H9 (cell line): ENCODE measurements around the gene B3GNT9. TPM values are rescaled to one million over a fixed set of nuclear protein-coding genes. Genes with fewer than 3 reads are reported as not detected.
A peak's percentile ranks its signal among the peaks of the same experiment; 100 is the strongest.

Experiments
- DNase-seq: peaks from one replicate; pipeline ENCODE4 v3.0.0-alpha.2; 2017
- H2AFZ ChIP-seq: one replicate; pipeline ENCODE4 v1.6.1; 2013; ENCODE audit warnings: mild to moderate bottlenecking, low read length, control low read depth, moderate library complexity
- H2AK5ac ChIP-seq: 2 replicates; pipeline ENCODE4 v1.6.1; 2013; ENCODE audit warnings: low read length, control low read depth, mixed read lengths; ENCODE audit not compliant: insufficient read length
- H2BK120ac ChIP-seq: one replicate; pipeline ENCODE4 v1.6.1; 2013; ENCODE audit warnings: low read depth, mild to moderate bottlenecking, low read length, control low read depth, inconsistent platforms; ENCODE audit not compliant: poor library complexity, severe bottlenecking
- H2BK12ac ChIP-seq: 2 replicates; pipeline ENCODE4 v1.6.1; 2013; ENCODE audit warnings: low read length, control low read depth, mixed read lengths, low read depth; ENCODE audit not compliant: insufficient read length
- H2BK15ac ChIP-seq: 2 replicates; pipeline ENCODE4 v1.6.1; 2013; ENCODE audit warnings: low read depth, low read length, control low read depth
- H2BK20ac ChIP-seq: one replicate; pipeline ENCODE4 v1.6.1; 2013; ENCODE audit warnings: low read depth, mild to moderate bottlenecking, low read length, control low read depth, inconsistent platforms; ENCODE audit not compliant: poor library complexity, severe bottlenecking
- H2BK5ac ChIP-seq: 2 replicates; pipeline ENCODE4 v1.6.1; 2013; ENCODE audit warnings: low read length, control low read depth, mixed read lengths; ENCODE audit not compliant: insufficient read length
- H3K14ac ChIP-seq: 2 replicates; pipeline ENCODE4 v1.6.1; 2013; ENCODE audit warnings: low read length, control low read depth; ENCODE audit not compliant: insufficient read depth
- H3K18ac ChIP-seq: 2 replicates; pipeline ENCODE4 v1.6.1; 2013; ENCODE audit warnings: low read depth, mild to moderate bottlenecking, mixed read lengths, low read length, control low read depth; ENCODE audit not compliant: insufficient read length
- H3K23ac ChIP-seq: 2 replicates; pipeline ENCODE4 v1.6.1; 2013; ENCODE audit warnings: low read length, control low read depth, mixed read lengths, low read depth; ENCODE audit not compliant: insufficient read length
- H3K23me2 ChIP-seq: 2 replicates; pipeline ENCODE4 v1.6.1; 2013; ENCODE audit warnings: low read depth, mild to moderate bottlenecking, mixed read lengths, low read length, control low read depth; ENCODE audit not compliant: insufficient read length, poor library complexity, severe bottlenecking
- H3K27ac ChIP-seq: 2 replicates; pipeline ENCODE4 v1.5.1; 2013; ENCODE audit warnings: low read length, control low read depth, mixed read lengths, low read depth; ENCODE audit not compliant: insufficient read length
- H3K27me3 ChIP-seq: 2 replicates; pipeline ENCODE4 v1.6.1; 2013; ENCODE audit warnings: low read length, control low read depth, inconsistent platforms; ENCODE audit not compliant: insufficient read depth
- H3K4ac ChIP-seq: 2 replicates; pipeline ENCODE4 v1.6.1; 2013; ENCODE audit warnings: low read depth, mild to moderate bottlenecking, control low read depth, inconsistent platforms, low read length, moderate library complexity
- H3K4me1 ChIP-seq: 2 replicates; pipeline ENCODE4 v1.6.1; 2013; ENCODE audit warnings: low read length, control low read depth, inconsistent platforms; ENCODE audit not compliant: insufficient read depth
- H3K4me2 ChIP-seq: 2 replicates; pipeline ENCODE4 v1.6.1; 2013; ENCODE audit warnings: low read length, control low read depth, mixed read lengths; ENCODE audit not compliant: insufficient read length, insufficient read depth
- H3K56ac ChIP-seq: 2 replicates; pipeline ENCODE4 v1.6.1; 2013; ENCODE audit warnings: low read depth, mild to moderate bottlenecking, mixed read lengths, low read length, control low read depth; ENCODE audit not compliant: insufficient read length
- H3K79me1 ChIP-seq: 2 replicates; pipeline ENCODE4 v1.6.1; 2013; ENCODE audit warnings: low read depth, mild to moderate bottlenecking, moderate library complexity, low read length, control low read depth, inconsistent platforms; ENCODE audit not compliant: insufficient read depth, poor library complexity, severe bottlenecking
- H3K79me2 ChIP-seq: 2 replicates; pipeline ENCODE4 v1.6.1; 2013; ENCODE audit warnings: low read length, control low read depth, inconsistent platforms; ENCODE audit not compliant: insufficient read depth
- H3K9ac ChIP-seq: 2 replicates; pipeline ENCODE4 v1.6.1; 2013; ENCODE audit warnings: low read length, control low read depth, mixed read lengths; ENCODE audit not compliant: insufficient read length; ENCODE audit errors: extremely low read depth
- H3K9me3 ChIP-seq: one replicate; pipeline ENCODE4 v1.6.1; 2013; ENCODE audit warnings: low read depth, low read length, inconsistent platforms; ENCODE audit not compliant: control insufficient read depth
- H3T11ph ChIP-seq: one replicate; pipeline ENCODE4 v1.6.1; 2013; ENCODE audit warnings: mild to moderate bottlenecking, low read length, control low read depth, inconsistent platforms
- H4K20me1 ChIP-seq: one replicate; pipeline ENCODE4 v1.6.1; 2013; ENCODE audit not compliant: control insufficient read depth, insufficient read length, insufficient read depth
- H4K5ac ChIP-seq: 2 replicates; pipeline ENCODE4 v1.6.1; 2013; ENCODE audit warnings: low read depth, mild to moderate bottlenecking, mixed read lengths, low read length, control low read depth; ENCODE audit not compliant: insufficient read length
- H4K8ac ChIP-seq: replicated peaks from 2 replicates; pipeline ENCODE4 v1.6.1; 2013; ENCODE audit warnings: low read length, control low read depth, mixed read lengths, low read depth; ENCODE audit not compliant: insufficient read length
- H4K91ac ChIP-seq: 2 replicates; pipeline ENCODE4 v1.6.1; 2013; ENCODE audit warnings: low read depth, mild to moderate bottlenecking, moderate library complexity, mixed read lengths, low read length, control low read depth; ENCODE audit not compliant: insufficient read length
- H3K27ac Mint-ChIP-seq, 3 experiments: 2 replicates in 2 of 3; 3 replicates in 1 of 3; pipeline ENCODE4 v1.8.0; 2020 to 2021; ENCODE audit warnings: mixed read lengths in 3 of 3, mild to moderate bottlenecking in 1 of 3, moderate library complexity in 1 of 3
- H3K27me3 Mint-ChIP-seq: 2 replicates; pipeline ENCODE4 v1.8.0; 2021; ENCODE audit warnings: low read depth, mild to moderate bottlenecking, moderate library complexity, mixed read lengths
- H3K36me3 Mint-ChIP-seq, 3 experiments: 2 replicates in 2 of 3; 3 replicates in 1 of 3; pipeline ENCODE4 v1.8.0; 2020 to 2021; ENCODE audit warnings: low read depth in 3 of 3, mixed read lengths in 3 of 3; ENCODE audit not compliant: insufficient read depth in 1 of 3
- H3K4me1 Mint-ChIP-seq, 2 experiments: 2 replicates each; pipeline ENCODE4 v1.8.0; 2020; ENCODE audit warnings: mixed read lengths in 2 of 2
- H3K4me3 Mint-ChIP-seq, 2 experiments: 2 replicates in 1 of 2; 3 replicates in 1 of 2; pipeline ENCODE4 v1.8.0; 2020 to 2021; ENCODE audit warnings: mild to moderate bottlenecking in 2 of 2, mixed read lengths in 2 of 2, moderate library complexity in 1 of 2
- H3K9me3 Mint-ChIP-seq, 2 experiments: 2 replicates in 1 of 2; 3 replicates in 1 of 2; pipeline ENCODE4 v1.8.0; 2020; ENCODE audit warnings: mild to moderate bottlenecking in 2 of 2, mixed read lengths in 2 of 2, moderate library complexity in 1 of 2
- WGBS: extraction: QIAGEN DNeasy Blood & Tissue Kit; methylation state at CpG from one replicate; pipeline ENCODE4 v1.1.7; 2013; ENCODE audit warnings: missing lambda C conversion rate, low lambda C conversion rate, mixed read lengths; ENCODE audit not compliant: insufficient read length; ENCODE audit errors: extremely low coverage; 5-methylcytosine and 5-hydroxymethylcytosine counted together
- total RNA-seq: library from RNA; stranded (reverse); gene quantifications from 2 replicates; pipeline ENCODE4 v1.2.1, GENCODE V29; 2021
- TF ChIP-seq, protein P1 (sequence below): fragments of 200-600 bp; sonication (generic); conservative IDR thresholded peaks from 3 replicates; pipeline ENCODE4 v1.8.0; 2021; ENCODE audit warnings: antibody characterized with exemption, mild to moderate bottlenecking

The B3GNT9 gene
- total RNA-seq, 1 experiment from 2014 or later = 11.2 TPM

GRCh38 chr16:67108489-67108888 is 42.3 kb downstream of the B3GNT9 start:
- Histone ChIP-seq H3K27ac (no peak overlapping the region), H3K27me3 (no peaks in the 10 kb centered on the region), H3K79me2 (peaks cover 6% of the 10 kb centered on the region; the same call in 1 of the 2 replicates), H3K56ac (no peak overlapping the region), H2BK5ac (no peak overlapping the region), H3K14ac (no peak overlapping the region), H2BK15ac (no peak overlapping the region), H2AFZ (peak overlapping the region; percentile 23), H2BK120ac (no peak overlapping the region), H3K79me1 (no peaks in the 10 kb centered on the region), H3K23ac (no peak overlapping the region), H3K18ac (no peak overlapping the region), H2AK5ac (no peak overlapping the region), H4K8ac (no peak overlapping the region), H2BK20ac (no peak overlapping the region), H3K9ac (no peak overlapping the region), H3K4me2 (no peak overlapping the region), H3K4ac (no peak overlapping the region), H4K5ac (no peak overlapping the region), H3T11ph (no peak overlapping the region), H3K9me3 (no peaks in the 10 kb centered on the region), H2BK12ac (no peak overlapping the region), H3K23me2 (peaks cover 9% of the 10 kb centered on the region), H3K4me1 (no peaks in the 10 kb centered on the region), H4K91ac (no peak overlapping the region), H4K20me1 (no peaks in the 10 kb centered on the region)
- H3K27ac Mint-ChIP-seq = no peak overlapping the region
- H3K36me3 Mint-ChIP-seq = peaks cover 0 to 5% (median 0%) of the 10 kb centered on the region in 3 experiments; a peak in 2 of 7 replicates
- WGBS = 100% methylated on average over 1 of the region's 6 CpGs
- H3K4me3 Mint-ChIP-seq = no peak overlapping the region
- peaks cover 1% of the 10 kb centered on the region for H3K27me3 Mint-ChIP-seq
- no peaks in the 10 kb centered on the region for H3K9me3 Mint-ChIP-seq
- H3K4me1 Mint-ChIP-seq = peaks cover 17 to 23% of the 10 kb centered on the region in 2 experiments
- no peak for DNase-seq
- TF ChIP-seq, protein P1, sequence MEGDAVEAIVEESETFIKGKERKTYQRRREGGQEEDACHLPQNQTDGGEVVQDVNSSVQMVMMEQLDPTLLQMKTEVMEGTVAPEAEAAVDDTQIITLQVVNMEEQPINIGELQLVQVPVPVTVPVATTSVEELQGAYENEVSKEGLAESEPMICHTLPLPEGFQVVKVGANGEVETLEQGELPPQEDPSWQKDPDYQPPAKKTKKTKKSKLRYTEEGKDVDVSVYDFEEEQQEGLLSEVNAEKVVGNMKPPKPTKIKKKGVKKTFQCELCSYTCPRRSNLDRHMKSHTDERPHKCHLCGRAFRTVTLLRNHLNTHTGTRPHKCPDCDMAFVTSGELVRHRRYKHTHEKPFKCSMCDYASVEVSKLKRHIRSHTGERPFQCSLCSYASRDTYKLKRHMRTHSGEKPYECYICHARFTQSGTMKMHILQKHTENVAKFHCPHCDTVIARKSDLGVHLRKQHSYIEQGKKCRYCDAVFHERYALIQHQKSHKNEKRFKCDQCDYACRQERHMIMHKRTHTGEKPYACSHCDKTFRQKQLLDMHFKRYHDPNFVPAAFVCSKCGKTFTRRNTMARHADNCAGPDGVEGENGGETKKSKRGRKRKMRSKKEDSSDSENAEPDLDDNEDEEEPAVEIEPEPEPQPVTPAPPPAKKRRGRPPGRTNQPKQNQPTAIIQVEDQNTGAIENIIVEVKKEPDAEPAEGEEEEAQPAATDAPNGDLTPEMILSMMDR = no peak
